ENCODE results near the gene INO80.

GRCh38 chr15:41025393-41025792 is 90.7 kb downstream of the INO80 start:
- TF ChIP-seq POLR2A (IDR thresholded peaks at IDR 0.05; ENCODE audit: low read depth, low read length) (no peak), TAF1 (IDR thresholded peaks at IDR 0.05; ENCODE audit: borderline replicate concordance, low read depth, low read length) (no peak), POLR2AphosphoS5 (IDR thresholded peaks at IDR 0.05; ENCODE audit: low read depth, low read length) (no peak)
